Fibroblast of mammary gland (primary cell): Measurements from ENCODE around the gene LDB2.

Experiments
- DNase-seq: peaks from one replicate; pipeline ENCODE4 v3.0.0-alpha.2; 2010; ENCODE audit warnings: low read depth
- H3K4me3 ChIP-seq: 2 replicates; pipeline ENCODE4 v1.5.1; 2011; ENCODE audit warnings: low read depth, mild to moderate bottlenecking, low read length, moderate library complexity; ENCODE audit not compliant: control insufficient read depth
- TF ChIP-seq, protein P1 (sequence below): conservative IDR thresholded peaks from 2 replicates; pipeline ENCODE4 v1.5.1; 2011; ENCODE audit warnings: low read depth, low read length, inconsistent platforms; ENCODE audit not compliant: control insufficient read depth, insufficient read depth

Gene LDB2

DNA sequence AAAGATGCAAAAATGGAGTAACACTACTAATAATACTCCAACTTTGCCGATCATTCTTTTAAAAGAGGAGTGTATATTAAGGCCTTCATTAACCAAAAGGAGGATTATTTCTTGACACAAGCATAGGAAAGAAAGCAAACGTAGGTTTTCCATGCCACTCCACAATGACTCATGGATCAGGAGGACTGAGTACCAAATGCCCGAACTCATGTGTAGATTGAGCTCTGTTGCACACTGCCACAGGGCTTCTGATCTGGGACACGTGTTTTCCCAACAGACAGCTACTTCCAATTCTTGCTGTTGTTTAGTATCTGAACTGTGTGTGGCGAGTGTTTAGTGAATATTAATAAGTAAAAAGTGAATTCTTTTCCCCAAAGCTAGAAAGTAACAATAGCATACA lies 131.2 kb downstream of the LDB2 start:
- DNase-seq: no peak
- TF ChIP-seq, protein P1, sequence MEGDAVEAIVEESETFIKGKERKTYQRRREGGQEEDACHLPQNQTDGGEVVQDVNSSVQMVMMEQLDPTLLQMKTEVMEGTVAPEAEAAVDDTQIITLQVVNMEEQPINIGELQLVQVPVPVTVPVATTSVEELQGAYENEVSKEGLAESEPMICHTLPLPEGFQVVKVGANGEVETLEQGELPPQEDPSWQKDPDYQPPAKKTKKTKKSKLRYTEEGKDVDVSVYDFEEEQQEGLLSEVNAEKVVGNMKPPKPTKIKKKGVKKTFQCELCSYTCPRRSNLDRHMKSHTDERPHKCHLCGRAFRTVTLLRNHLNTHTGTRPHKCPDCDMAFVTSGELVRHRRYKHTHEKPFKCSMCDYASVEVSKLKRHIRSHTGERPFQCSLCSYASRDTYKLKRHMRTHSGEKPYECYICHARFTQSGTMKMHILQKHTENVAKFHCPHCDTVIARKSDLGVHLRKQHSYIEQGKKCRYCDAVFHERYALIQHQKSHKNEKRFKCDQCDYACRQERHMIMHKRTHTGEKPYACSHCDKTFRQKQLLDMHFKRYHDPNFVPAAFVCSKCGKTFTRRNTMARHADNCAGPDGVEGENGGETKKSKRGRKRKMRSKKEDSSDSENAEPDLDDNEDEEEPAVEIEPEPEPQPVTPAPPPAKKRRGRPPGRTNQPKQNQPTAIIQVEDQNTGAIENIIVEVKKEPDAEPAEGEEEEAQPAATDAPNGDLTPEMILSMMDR: no peak
- no peak overlapping the region for H3K4me3 ChIP-seq

DNA sequence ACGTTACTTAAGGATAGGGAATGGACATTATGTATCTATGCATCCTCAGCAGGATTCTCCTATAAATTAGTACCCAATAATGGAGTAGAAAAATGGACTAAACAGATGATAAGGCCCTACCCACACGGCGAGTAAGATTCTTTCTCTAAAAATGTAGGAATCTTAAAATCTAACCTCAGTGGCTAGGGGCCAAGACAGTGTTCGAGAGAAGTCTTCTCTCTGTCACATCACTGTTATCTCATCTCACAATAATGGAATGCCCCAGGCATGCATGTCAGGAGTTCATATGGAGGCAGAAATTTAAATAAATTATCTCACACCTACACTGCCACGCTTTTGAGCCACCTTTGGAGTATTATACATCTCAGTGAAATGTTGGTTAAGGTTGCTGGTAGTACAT lies 132.9 kb downstream of the LDB2 start:
- DNase-seq: no peak
- H3K4me3 ChIP-seq: no peak overlapping the region
- TF ChIP-seq, protein P1: no peak

DNA sequence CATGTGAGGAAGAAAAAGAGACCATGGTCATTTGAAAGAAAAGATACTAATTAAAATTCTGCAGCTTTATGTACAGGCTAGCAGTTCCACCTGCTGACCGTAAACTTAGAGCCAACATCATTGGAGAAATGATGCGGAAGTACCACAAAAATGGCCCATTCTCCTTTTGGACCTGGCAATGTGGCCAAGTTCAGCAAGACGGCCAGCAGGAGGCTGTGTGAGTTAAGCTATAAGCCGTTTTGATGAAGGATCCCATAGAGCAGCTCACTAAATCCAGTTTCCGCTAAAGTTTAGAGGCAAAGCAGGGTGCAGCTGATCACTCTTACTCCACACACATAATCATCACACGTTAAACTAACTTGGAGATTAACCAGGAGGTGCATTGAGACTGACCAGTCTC lies 133.8 kb downstream of the LDB2 start:
- DNase-seq: peak; percentile 25
- TF ChIP-seq, protein P1: peak; percentile 36
- H3K4me3 ChIP-seq: no peak overlapping the region

DNA sequence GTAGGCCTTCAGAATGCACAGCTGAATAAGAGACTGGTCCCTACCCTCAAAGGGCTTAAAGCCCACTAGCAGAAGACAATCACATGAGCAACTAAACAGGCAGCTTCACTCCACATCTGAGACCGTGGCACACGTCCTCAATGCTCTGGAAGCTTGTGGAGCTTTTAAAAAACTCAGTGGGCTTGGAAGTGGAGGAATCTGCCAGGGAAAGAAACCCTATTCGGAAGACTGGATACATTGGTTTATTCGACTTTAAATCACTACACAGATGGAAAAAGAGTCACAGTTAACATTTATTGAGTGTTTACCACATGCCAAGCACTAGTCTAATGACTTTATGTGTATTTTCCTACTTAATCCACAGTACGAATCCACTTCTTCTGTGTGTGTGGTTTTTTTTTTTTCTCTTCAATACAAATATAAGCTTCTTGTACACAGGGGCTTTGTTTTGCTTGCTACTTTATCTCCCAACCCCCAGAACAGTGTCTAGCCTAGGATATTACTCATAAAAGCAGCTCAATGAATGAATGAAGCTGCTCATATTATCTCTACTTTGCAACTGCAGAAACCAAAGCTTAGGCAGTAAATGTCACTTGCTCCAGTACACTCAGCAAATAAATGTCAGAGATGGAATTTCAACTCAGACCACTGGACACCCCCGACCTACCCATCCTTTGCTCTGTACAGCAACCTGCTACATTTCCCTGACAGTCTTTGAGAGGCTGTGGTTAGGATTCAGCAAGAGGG lies 137.7 kb downstream of the LDB2 start:
- TF ChIP-seq, protein P1: no peak
- DNase-seq: no peak
- no peak overlapping the region for H3K4me3 ChIP-seq

DNA sequence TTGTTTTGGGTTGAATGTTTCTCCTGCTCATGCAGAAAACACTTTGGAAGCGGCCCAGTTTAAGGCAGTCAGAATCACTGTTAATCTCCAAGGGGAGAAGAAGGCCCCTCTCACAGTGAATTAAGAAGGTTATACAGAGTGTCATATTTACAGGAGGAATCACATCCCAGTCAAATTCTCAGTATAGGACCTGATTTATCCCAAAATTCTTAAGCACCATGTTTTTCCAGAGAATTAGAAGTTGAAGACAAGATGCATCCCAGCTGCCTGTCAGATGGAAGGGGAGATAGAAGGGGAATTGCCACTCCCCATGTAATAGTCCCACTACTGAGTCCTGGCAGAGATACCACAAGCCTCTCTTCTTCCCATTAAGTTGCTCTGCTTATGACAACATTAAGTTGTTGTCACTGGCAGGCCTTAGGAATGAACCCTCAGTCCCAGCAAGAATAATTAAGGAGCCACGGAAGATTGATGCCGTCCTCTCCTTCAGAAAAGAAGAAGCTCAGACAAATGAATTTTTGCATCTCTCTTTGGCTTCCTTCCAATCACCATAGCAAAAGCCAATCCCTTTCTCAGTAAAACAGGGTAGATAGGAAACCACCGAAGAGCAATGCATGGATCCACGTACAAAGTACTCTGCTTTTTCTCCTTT lies 138.4 kb downstream of the LDB2 start:
- H3K4me3 ChIP-seq: no peak overlapping the region
- TF ChIP-seq, protein P1: no peak
- DNase-seq: no peak

DNA sequence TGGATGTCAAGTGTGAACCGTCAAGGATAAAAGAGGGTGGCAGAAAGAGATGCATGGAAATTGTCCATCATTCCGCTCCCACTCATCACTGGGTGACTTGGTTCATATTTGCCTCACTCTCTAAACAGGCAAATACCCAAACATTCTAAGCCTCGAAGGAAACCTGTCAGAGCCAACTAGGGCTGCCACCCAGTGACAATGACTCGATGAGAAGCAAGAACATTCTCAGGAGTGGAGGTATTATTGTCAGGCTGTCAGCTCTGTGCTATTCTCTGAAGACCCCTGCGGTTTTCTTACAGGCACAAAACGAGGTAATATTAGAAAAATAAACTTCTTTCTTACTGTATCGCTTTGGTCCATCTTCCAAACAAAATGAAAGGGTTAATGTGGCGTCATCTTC lies 139.6 kb downstream of the LDB2 start:
- no peak for DNase-seq
- H3K4me3 ChIP-seq: no peak overlapping the region
- TF ChIP-seq, protein P1: no peak
